Activated T-helper 9 cell treated with anti-CD3 and anti-CD28 coated beads, Interleukin-2, amount 50 U/mL, for 16 hours (primary cell): ENCODE results near the gene MYO9A.

Experiments used
- DNase-seq: peaks from one replicate; pipeline ENCODE4 v3.0.0-alpha.2; 2020; ENCODE audit warnings: low read depth

The MYO9A gene

GRCh38 chr15:71781179-71781964 lies 336.6 kb downstream of the MYO9A start:
- no peak for DNase-seq

- DNase-seq, result peak; percentile 16
Measured at GRCh38 chr15:71780115-71780976, 337.6 kb downstream of the MYO9A start.

DNA sequence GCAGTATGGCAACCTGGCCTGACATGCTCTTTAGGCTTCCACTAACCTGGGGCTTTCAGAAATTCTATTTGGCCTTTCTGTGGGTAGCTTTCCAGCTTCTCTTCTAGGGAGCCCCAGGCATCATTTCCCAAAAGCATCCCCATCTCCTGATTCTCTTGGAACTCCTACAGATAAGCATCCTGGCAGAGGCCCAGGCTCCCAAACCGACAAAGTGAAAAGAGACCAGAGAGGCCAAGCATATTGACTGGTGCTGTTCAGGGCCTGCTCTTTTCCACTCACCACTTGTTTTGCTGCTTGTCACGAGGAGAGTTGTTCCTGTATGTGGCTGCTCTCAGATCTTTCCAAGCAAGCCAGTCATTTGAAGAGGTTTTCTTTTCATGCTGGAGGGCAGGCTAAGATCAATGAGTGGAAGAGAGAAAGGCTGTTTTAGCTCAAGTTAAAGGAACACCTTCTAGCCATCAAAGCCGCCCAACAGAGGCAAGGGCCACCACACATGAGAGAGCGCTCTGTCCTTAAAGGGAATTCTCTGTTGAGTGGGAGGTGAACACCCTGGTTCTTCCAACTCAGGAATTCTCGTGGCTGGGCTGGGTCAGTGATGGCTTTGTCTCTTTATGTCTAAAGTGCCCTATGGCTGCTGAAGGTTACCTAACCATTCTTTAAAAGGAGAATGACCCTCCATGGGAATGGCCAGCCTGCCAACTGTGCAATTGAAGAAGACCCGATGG lies 338.7 kb downstream of the MYO9A start:
- DNase-seq, result no peak

DNA sequence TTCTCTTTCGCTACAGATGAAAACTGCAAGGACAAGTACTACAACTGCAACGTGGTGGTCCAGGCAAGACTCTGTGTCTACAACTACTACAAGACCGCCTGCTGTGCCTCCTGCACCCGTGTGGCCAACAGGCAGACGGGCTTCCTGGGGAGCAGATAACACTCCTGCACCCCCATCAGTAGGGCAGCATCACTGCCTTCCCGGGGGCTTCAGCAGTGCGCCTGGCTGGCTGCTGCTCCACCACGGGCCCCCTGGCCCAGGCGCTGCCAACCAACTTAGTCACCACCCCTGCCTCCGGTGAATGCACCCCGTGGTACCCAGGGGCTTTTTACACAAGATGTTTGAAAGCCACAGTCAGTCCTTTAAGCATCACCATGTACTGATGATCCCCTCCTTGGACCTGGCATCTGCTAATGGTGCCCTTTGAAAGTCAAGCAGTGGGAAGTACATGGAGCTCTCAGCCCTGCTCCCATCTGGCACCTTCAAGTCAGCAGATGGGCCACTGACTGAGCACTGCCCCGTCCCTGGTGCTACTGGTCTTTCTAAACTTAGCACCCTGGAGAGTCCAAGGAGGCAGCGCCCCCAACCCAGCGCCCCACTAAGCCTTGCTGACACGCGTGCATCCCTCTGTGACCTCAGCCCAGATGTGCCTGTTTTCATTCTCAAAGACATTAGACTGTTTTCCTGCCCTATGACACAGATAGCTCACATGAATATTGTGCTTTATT lies 340.6 kb downstream of the MYO9A start:
- no peak for DNase-seq

- DNase-seq, result no peak
Measured at GRCh38 chr15:71776304-71776703, 341.6 kb downstream of the MYO9A start.

DNA sequence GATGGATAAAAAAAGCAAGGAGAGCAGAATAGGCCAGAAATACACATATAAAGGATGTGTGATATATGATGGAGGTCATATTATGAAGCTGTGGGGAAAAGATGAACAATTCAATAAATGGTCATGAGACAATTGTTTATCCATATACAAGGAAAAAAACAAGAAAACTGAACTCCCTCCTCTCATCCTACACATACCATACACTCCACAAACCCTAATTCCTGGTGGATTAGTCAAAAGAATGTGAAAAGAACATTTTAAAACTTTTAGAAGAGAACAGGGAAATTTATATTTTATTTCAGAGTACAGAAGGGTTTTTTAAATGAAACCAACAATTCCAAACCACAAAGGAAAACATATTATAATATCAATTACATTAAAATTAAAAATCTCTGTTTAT lies 342.1 kb downstream of the MYO9A start:
- no peak for DNase-seq

GRCh38 chr15:71773206-71773859 lies 344.6 kb downstream of the MYO9A start:
- DNase-seq, result no peak
